Loucy (cell line): Measurements from ENCODE around the gene ZNF418.

Experiments used
- H2AFZ ChIP-seq: fragments of 200-600 bp; sonication (generic); 2 replicates; pipeline ENCODE4 v1.6.0; 2016; ENCODE audit warnings: antibody characterized with exemption, mild to moderate bottlenecking, low read length, moderate library complexity
- H3F3A ChIP-seq: fragments of 200-600 bp; 2 replicates; pipeline ENCODE4 v1.6.0; 2016; ENCODE audit warnings: antibody characterized with exemption, low read depth, mild to moderate bottlenecking
- H3K27me3 ChIP-seq: fragments of 200-600 bp; sonication (generic); 2 replicates; pipeline ENCODE4 v1.6.1; 2014; ENCODE audit warnings: low read length, mild to moderate bottlenecking; ENCODE audit not compliant: insufficient read depth, poor library complexity, severe bottlenecking
- H3K36me3 ChIP-seq: fragments of 200-600 bp; sonication (generic); 2 replicates; pipeline ENCODE4 v1.6.1; 2016; ENCODE audit warnings: low read length; ENCODE audit not compliant: insufficient read depth
- H3K4me1 ChIP-seq: fragments of 200-600 bp; sonication (generic); 2 replicates; pipeline ENCODE4 v1.5.1; 2014; ENCODE audit warnings: low read length, mild to moderate bottlenecking; ENCODE audit not compliant: insufficient read depth, poor library complexity, severe bottlenecking
- H3K4me2 ChIP-seq: fragments of 200-600 bp; sonication (generic); 2 replicates; pipeline ENCODE4 v1.6.0; 2014; ENCODE audit warnings: antibody characterized with exemption, low read length, low read depth, mild to moderate bottlenecking; ENCODE audit not compliant: poor library complexity, severe bottlenecking
- H3K4me3 ChIP-seq: fragments of 200-600 bp; sonication (generic); 2 replicates; pipeline ENCODE4 v1.5.1; 2014; ENCODE audit warnings: low read length, mild to moderate bottlenecking, mixed read lengths; ENCODE audit not compliant: poor library complexity, severe bottlenecking
- H3K79me2 ChIP-seq: fragments of 200-600 bp; sonication (generic); 2 replicates; pipeline ENCODE4 v1.6.1; 2014; ENCODE audit warnings: low read length; ENCODE audit not compliant: insufficient read depth
- H3K9ac ChIP-seq: fragments of 200-600 bp; sonication (generic); 2 replicates; pipeline ENCODE4 v1.6.0; 2014; ENCODE audit warnings: mild to moderate bottlenecking, low read depth, low read length, moderate library complexity; ENCODE audit not compliant: poor library complexity, severe bottlenecking
- H3K9me2 ChIP-seq: fragments of 200-600 bp; sonication (generic); replicated peaks from 2 replicates; pipeline ENCODE4 v1.6.1; 2016; ENCODE audit warnings: low read depth, low read length, mixed read lengths
- H3K9me3 ChIP-seq: fragments of 200-600 bp; sonication (generic); 2 replicates; pipeline ENCODE4 v1.6.1; 2014; ENCODE audit warnings: mild to moderate bottlenecking, antibody characterized with exemption, low read length, low read depth; ENCODE audit not compliant: insufficient read depth
- H4K20me1 ChIP-seq: fragments of 200-600 bp; sonication (generic); 2 replicates; pipeline ENCODE4 v1.6.0; 2014; ENCODE audit warnings: antibody characterized with exemption, low read length, mild to moderate bottlenecking; ENCODE audit not compliant: insufficient read depth, poor library complexity, severe bottlenecking
- EZH2phosphoT487 ChIP-seq: fragments of 200-600 bp; IDR thresholded peaks from 2 replicates; pipeline ENCODE4 v1.6.1; 2018; ENCODE audit warnings: antibody characterized with exemption, mild to moderate bottlenecking, moderate library complexity, borderline replicate concordance
- TF ChIP-seq, protein P1 (sequence below): fragments of 200-600 bp; sonication (generic); conservative IDR thresholded peaks from 2 replicates; pipeline ENCODE4 v1.5.1; 2014; ENCODE audit warnings: mild to moderate bottlenecking, antibody characterized with exemption, low read length

The ZNF418 gene

GRCh38 chr19:57872450-57872849 is 62.8 kb downstream of the ZNF418 start:
- no peak overlapping the region for H3K4me3 ChIP-seq
- H3K4me1 ChIP-seq = no peaks in the 10 kb centered on the region
- no peak overlapping the region for H2AFZ ChIP-seq
- H3K27me3 ChIP-seq = no peaks in the 10 kb centered on the region
- TF ChIP-seq EZH2phosphoT487 = no peak
- TF ChIP-seq, protein P1, sequence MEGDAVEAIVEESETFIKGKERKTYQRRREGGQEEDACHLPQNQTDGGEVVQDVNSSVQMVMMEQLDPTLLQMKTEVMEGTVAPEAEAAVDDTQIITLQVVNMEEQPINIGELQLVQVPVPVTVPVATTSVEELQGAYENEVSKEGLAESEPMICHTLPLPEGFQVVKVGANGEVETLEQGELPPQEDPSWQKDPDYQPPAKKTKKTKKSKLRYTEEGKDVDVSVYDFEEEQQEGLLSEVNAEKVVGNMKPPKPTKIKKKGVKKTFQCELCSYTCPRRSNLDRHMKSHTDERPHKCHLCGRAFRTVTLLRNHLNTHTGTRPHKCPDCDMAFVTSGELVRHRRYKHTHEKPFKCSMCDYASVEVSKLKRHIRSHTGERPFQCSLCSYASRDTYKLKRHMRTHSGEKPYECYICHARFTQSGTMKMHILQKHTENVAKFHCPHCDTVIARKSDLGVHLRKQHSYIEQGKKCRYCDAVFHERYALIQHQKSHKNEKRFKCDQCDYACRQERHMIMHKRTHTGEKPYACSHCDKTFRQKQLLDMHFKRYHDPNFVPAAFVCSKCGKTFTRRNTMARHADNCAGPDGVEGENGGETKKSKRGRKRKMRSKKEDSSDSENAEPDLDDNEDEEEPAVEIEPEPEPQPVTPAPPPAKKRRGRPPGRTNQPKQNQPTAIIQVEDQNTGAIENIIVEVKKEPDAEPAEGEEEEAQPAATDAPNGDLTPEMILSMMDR = no peak
- no peak overlapping the region for H3K4me2 ChIP-seq
- H3K9ac ChIP-seq = no peak overlapping the region
- no peaks in the 10 kb centered on the region for H3K9me2 ChIP-seq
- H3K36me3 ChIP-seq = peaks cover 56% of the 10 kb centered on the region; the same call in 1 of the 2 replicates
- no peaks in the 10 kb centered on the region for H3F3A ChIP-seq
- H3K79me2 ChIP-seq = peaks cover under 1% of the 10 kb centered on the region; the same call in 1 of the 2 replicates
- no peaks in the 10 kb centered on the region for H4K20me1 ChIP-seq
- peaks cover 18% of the 10 kb centered on the region; the same call in 1 of the 2 replicates for H3K9me3 ChIP-seq
